ENCODE data around the gene SERPINA4. TPM values are rescaled to one million over a fixed set of nuclear protein-coding genes. Genes with fewer than 3 reads are reported as not detected.
A peak's percentile ranks its signal among the peaks of the same experiment; 100 is the strongest.

Gene SERPINA4
- total RNA-seq, 1 experiment from 2014 or later = 0.17 TPM

DNA sequence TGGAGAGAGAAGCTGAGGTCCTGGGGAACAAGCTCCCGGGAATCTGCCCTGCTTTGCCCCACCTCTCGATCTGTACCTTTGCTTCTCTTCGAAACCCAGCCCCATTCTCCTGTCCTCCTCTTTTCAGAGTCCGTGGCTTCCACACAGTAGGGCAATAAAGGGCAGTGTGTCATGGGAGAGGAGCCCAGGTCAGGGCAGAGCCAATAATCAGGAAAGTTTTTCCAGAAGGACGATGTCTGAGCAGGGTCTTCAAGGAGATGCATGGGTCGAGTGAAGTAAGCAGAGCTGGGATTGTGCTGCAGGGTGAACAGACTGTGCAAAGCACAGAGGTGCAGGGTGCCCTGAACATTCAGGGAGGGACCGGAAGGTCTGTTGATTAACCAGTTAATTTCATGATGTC is 22.1 kb upstream of the SERPINA4 start:
- Histone ChIP-seq H3K9ac (ENCODE audit: low read length) (no peak overlapping the region), H3K27me3 (ENCODE audit: insufficient read depth, low read length) (no peaks in the 10 kb centered on the region), H3K4me3 (replicated peaks in 1 of 2; ENCODE audit: low read depth in 1 of 2, low read length in 2 of 2) (no peak overlapping the region), H3K79me2 (ENCODE audit: insufficient read depth, low read length) (no peaks in the 10 kb centered on the region), H3K27ac (ENCODE audit: low read depth, low read length) (no peak overlapping the region), H2AFZ (ENCODE audit: low read depth, low read length, poor library complexity, severe bottlenecking) (no peak overlapping the region), H3K36me3 (ENCODE audit: control insufficient read depth in 1 of 2, insufficient read depth in 2 of 2, low read length in 2 of 2) (no peaks in the 10 kb centered on the region), H3K4me2 (ENCODE audit: low read length) (no peak overlapping the region), H3K9me2 (ENCODE audit: insufficient read depth) (no peaks in the 10 kb centered on the region), H4K20me1 (ENCODE audit: insufficient read depth) (no peaks in the 10 kb centered on the region), H3K9me3 (ENCODE audit: control insufficient read depth in 1 of 2, insufficient read depth in 1 of 2, low read depth in 1 of 2, low read length in 2 of 2) (no peaks in the 10 kb centered on the region), H3K4me1 (ENCODE audit: control insufficient read depth in 1 of 2, insufficient read depth in 2 of 2, low read length in 2 of 2) (peaks cover 0 to 24% of the 10 kb centered on the region in 2 experiments; a peak in 2 of 4 replicates)
- no TSS peak for BruUV-seq (replicated peaks)
- ATAC-seq (no peak), DNase-seq (ENCODE audit: low read depth, low spot score) (no peak)
- ChIA-PET POLR2A (no interaction called here), RAD21 (ENCODE audit: low non-redundant PET in 1 of 2, low total read pairs in 2 of 2, uncharacterized antibody in 2 of 2, unreplicated experiment in 2 of 2) (no interaction called here), CTCF (interaction anchor here (0.6 to 4.0 kb wide), 4 partner anchors 10 to 407 kb away, joined by 3 to 14 read pairs (median 3); no protein-coding TSS in a partner anchor)
- TF ChIP-seq, protein P1, sequence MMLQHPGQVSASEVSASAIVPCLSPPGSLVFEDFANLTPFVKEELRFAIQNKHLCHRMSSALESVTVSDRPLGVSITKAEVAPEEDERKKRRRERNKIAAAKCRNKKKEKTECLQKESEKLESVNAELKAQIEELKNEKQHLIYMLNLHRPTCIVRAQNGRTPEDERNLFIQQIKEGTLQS (IDR thresholded peaks at IDR 0.05) = no peak
- intact Hi-C loops (cut with micrococcal nuclease) = loop anchor here (5.0 to 10.0 kb wide), 2 partner anchors 52 to 404 kb away; no protein-coding TSS in a partner anchor

DNA sequence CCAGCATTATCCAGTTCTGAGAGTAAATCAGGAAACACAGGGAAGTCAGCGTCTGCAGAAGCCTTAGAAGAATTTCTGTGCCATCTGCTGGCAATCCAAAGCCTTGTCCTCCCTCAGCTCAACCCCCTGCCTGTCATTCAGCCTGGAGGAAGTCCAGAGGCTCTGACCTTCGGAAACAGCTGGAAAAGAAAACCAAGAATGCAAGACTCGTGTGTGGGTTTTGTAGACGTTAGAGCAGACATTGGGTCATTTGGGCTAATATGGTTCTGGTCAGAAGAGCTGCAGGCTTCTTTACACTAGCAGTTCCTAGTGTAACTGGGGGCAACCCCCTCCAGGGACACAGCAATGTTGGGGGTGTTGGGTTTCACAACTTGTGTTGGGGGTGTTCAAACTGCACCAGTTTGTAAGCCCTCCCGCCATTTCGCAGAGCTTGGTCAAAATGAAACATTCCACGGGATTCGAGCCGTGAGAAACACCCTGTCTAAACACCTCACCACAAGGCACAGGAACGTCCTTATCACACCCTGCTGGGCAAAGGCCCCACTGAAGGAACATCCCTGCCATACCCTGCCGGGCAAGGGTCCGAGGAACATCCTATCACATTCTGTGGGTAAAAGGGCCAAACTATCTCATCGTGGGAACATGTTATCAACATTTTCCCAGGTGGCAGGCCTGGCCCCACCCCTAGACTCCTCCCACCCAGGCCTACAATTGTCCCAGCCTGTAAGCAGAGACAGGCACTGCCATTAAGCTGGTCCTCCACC is 21.0 kb upstream of the SERPINA4 start:
- no peak overlapping the region for H3K27ac ChIP-seq (ENCODE audit: low read depth, low read length)
- RAD21 ChIA-PET (ENCODE audit: low non-redundant PET in 1 of 2, low total read pairs in 2 of 2, uncharacterized antibody in 2 of 2, unreplicated experiment in 2 of 2) = no interaction called here
- H3K36me3 ChIP-seq (ENCODE audit: control insufficient read depth in 1 of 2, insufficient read depth in 2 of 2, low read length in 2 of 2) = no peaks in the 10 kb centered on the region
- no peak overlapping the region for H3K4me3 ChIP-seq (replicated peaks in 1 of 2; ENCODE audit: low read depth in 1 of 2, low read length in 2 of 2)
- no peak for TF ChIP-seq EZH2 (IDR thresholded peaks at IDR 0.05)
- no peak for TF ChIP-seq TCF7L2 (IDR thresholded peaks at IDR 0.05; ENCODE audit: borderline replicate concordance, extremely low read depth, insufficient read depth, insufficient read length)
- TF ChIP-seq YY1 (IDR thresholded peaks at IDR 0.05; ENCODE audit: extremely low read depth, insufficient replicate concordance, low read depth, low read length) = no peak
- TF ChIP-seq CBX3 (IDR thresholded peaks at IDR 0.05; ENCODE audit: low read depth) = no peak
- TF ChIP-seq, protein P2, sequence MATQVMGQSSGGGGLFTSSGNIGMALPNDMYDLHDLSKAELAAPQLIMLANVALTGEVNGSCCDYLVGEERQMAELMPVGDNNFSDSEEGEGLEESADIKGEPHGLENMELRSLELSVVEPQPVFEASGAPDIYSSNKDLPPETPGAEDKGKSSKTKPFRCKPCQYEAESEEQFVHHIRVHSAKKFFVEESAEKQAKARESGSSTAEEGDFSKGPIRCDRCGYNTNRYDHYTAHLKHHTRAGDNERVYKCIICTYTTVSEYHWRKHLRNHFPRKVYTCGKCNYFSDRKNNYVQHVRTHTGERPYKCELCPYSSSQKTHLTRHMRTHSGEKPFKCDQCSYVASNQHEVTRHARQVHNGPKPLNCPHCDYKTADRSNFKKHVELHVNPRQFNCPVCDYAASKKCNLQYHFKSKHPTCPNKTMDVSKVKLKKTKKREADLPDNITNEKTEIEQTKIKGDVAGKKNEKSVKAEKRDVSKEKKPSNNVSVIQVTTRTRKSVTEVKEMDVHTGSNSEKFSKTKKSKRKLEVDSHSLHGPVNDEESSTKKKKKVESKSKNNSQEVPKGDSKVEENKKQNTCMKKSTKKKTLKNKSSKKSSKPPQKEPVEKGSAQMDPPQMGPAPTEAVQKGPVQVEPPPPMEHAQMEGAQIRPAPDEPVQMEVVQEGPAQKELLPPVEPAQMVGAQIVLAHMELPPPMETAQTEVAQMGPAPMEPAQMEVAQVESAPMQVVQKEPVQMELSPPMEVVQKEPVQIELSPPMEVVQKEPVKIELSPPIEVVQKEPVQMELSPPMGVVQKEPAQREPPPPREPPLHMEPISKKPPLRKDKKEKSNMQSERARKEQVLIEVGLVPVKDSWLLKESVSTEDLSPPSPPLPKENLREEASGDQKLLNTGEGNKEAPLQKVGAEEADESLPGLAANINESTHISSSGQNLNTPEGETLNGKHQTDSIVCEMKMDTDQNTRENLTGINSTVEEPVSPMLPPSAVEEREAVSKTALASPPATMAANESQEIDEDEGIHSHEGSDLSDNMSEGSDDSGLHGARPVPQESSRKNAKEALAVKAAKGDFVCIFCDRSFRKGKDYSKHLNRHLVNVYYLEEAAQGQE (IDR thresholded peaks at IDR 0.05; ENCODE audit: low read depth) = no peak
- TF ChIP-seq ZFX (IDR thresholded peaks at IDR 0.05) = no peak
- no peak for TF ChIP-seq ZNF274 (IDR thresholded peaks at IDR 0.05; ENCODE audit: low read depth, low read length)
- TF ChIP-seq JUND (IDR thresholded peaks at IDR 0.05) = no peak
- TF ChIP-seq EGR1 (IDR thresholded peaks at IDR 0.05; ENCODE audit: low read depth) = no peak
- TF ChIP-seq, protein P3, sequence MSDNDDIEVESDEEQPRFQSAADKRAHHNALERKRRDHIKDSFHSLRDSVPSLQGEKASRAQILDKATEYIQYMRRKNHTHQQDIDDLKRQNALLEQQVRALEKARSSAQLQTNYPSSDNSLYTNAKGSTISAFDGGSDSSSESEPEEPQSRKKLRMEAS (IDR thresholded peaks at IDR 0.05) = no peak
- TF ChIP-seq SRF (IDR thresholded peaks at IDR 0.05; ENCODE audit: low read depth) = no peak
- no peak for TF ChIP-seq FOSL1 (IDR thresholded peaks at IDR 0.05; ENCODE audit: low read depth)
- peaks cover 0 to 24% of the 10 kb centered on the region in 2 experiments; a peak in 2 of 4 replicates for H3K4me1 ChIP-seq (ENCODE audit: control insufficient read depth in 1 of 2, insufficient read depth in 2 of 2, low read length in 2 of 2)
- ATAC-seq = peak; percentile 38; the same call in 1 of the 2 replicates
- CTCF ChIA-PET = interaction anchor here (0.8 to 4.0 kb wide), 3 partner anchors 9 to 106 kb away, joined by 3 to 14 read pairs (median 4); no protein-coding TSS in a partner anchor
- intact Hi-C loops (cut with micrococcal nuclease) = no loop called here
- H3K9me3 ChIP-seq (ENCODE audit: control insufficient read depth in 1 of 2, insufficient read depth in 1 of 2, low read depth in 1 of 2, low read length in 2 of 2) = no peaks in the 10 kb centered on the region
- H4K20me1 ChIP-seq (ENCODE audit: insufficient read depth) = no peaks in the 10 kb centered on the region
- no peak for DNase-seq (ENCODE audit: low read depth, low spot score)
- H3K4me2 ChIP-seq (ENCODE audit: low read length) = no peak overlapping the region
- H3K79me2 ChIP-seq (ENCODE audit: insufficient read depth, low read length) = no peaks in the 10 kb centered on the region
- H3K9ac ChIP-seq (ENCODE audit: low read length) = no peak overlapping the region
- no TSS peak for BruUV-seq (replicated peaks)
- H3K27me3 ChIP-seq (ENCODE audit: insufficient read depth, low read length) = no peaks in the 10 kb centered on the region
- H2AFZ ChIP-seq (ENCODE audit: low read depth, low read length, poor library complexity, severe bottlenecking) = no peak overlapping the region
- POLR2A ChIA-PET = interaction anchor here (0.7 kb wide), 1 partner anchor 13 kb away, joined by 4 read pairs; no protein-coding TSS in a partner anchor
- H3K9me2 ChIP-seq (ENCODE audit: insufficient read depth) = no peaks in the 10 kb centered on the region

Data from HCT116 (cell line).